ENCODE data around the gene SHISA7.

- TF ChIP-seq CTCF (IDR thresholded peaks at IDR 0.05) = no peak
- TF ChIP-seq POLR2A (IDR thresholded peaks at IDR 0.05) = no peak
- TF ChIP-seq EP300 (IDR thresholded peaks at IDR 0.05) = no peak
These were observed 8.7 kb downstream of the SHISA7 start for GRCh38 chr19:55434356-55434919.
